GM23338 (cell line): ENCODE results near the gene GLOD4. TPM values are rescaled to one million over a fixed set of nuclear protein-coding genes. Genes with fewer than 3 reads are reported as not detected.

ENCODE experiments used
- ATAC-seq: fragments of 200-7000 bp; cut with Tn5 transposase; 3 replicates; pipeline ENCODE4 v1.9.1; 2020
- DNase-seq: peaks from one replicate; pipeline ENCODE4 v3.0.0-alpha.2; 2015; ENCODE audit warnings: low spot score
- H2AFZ ChIP-seq: fragments of 200-600 bp; sonication (generic); 2 replicates; pipeline ENCODE4 v1.8.0; 2016; ENCODE audit warnings: antibody characterized with exemption, mild to moderate bottlenecking, moderate library complexity
- H3F3A ChIP-seq: fragments of 200-600 bp; sonication (generic); replicated peaks from 2 replicates; pipeline ENCODE4 v1.8.0; 2017; ENCODE audit warnings: antibody characterized with exemption, mixed run types, low read depth
- H3K27ac ChIP-seq: fragments of 200-600 bp; sonication (generic); 2 replicates; pipeline ENCODE4 v1.6.1; 2016; ENCODE audit warnings: low read depth
- H3K27me3 ChIP-seq: fragments of 200-600 bp; sonication (generic); 2 replicates; pipeline ENCODE4 v1.8.0; 2016; ENCODE audit warnings: mild to moderate bottlenecking, mixed run types, moderate library complexity; ENCODE audit not compliant: insufficient read depth
- H3K36me3 ChIP-seq: fragments of 200-600 bp; sonication (generic); 2 replicates; pipeline ENCODE4 v1.8.0; 2016; ENCODE audit warnings: mild to moderate bottlenecking; ENCODE audit not compliant: insufficient read depth
- H3K4me1 ChIP-seq: fragments of 200-600 bp; sonication (generic); 2 replicates; pipeline ENCODE4 v1.8.0; 2016; ENCODE audit warnings: mild to moderate bottlenecking, moderate library complexity; ENCODE audit not compliant: insufficient read depth
- H3K4me2 ChIP-seq: fragments of 200-600 bp; sonication (generic); 2 replicates; pipeline ENCODE4 v1.7.1; 2017; ENCODE audit warnings: mixed run types
- H3K4me3 ChIP-seq: fragments of 200-600 bp; sonication (generic); 2 replicates; pipeline ENCODE4 v1.6.1; 2016; ENCODE audit warnings: mixed run types
- H3K79me2 ChIP-seq: fragments of 200-600 bp; sonication (generic); replicated peaks from 2 replicates; pipeline ENCODE4 v1.8.0; 2017; ENCODE audit warnings: mild to moderate bottlenecking; ENCODE audit not compliant: insufficient read depth
- H3K9me2 ChIP-seq: fragments of 200-600 bp; sonication (generic); 2 replicates; pipeline ENCODE4 v1.8.0; 2017; ENCODE audit not compliant: insufficient read depth
- H4K20me1 ChIP-seq: fragments of 200-600 bp; sonication (generic); replicated peaks from 2 replicates; pipeline ENCODE4 v1.8.0; 2017; ENCODE audit warnings: mild to moderate bottlenecking; ENCODE audit not compliant: insufficient read depth
- H3K27ac Mint-ChIP-seq: 2 replicates; pipeline ENCODE4 v1.8.0; 2020; ENCODE audit warnings: inconsistent platforms, mild to moderate bottlenecking, moderate library complexity, mixed read lengths
- H3K27me3 Mint-ChIP-seq: 3 replicates; pipeline ENCODE4 v1.8.0; 2022; ENCODE audit warnings: low read depth, mild to moderate bottlenecking, moderate library complexity, mixed read lengths, inconsistent platforms; ENCODE audit not compliant: insufficient read depth, poor library complexity
- H3K36me3 Mint-ChIP-seq: 3 replicates; pipeline ENCODE4 v1.8.0; 2021; ENCODE audit warnings: low read depth, mild to moderate bottlenecking, inconsistent platforms, moderate library complexity, mixed read lengths
- H3K4me1 Mint-ChIP-seq: 3 replicates; pipeline ENCODE4 v1.8.0; 2020; ENCODE audit warnings: mild to moderate bottlenecking, inconsistent platforms, mixed read lengths
- H3K4me3 Mint-ChIP-seq: 3 replicates; pipeline ENCODE4 v1.8.0; 2021; ENCODE audit warnings: moderate library complexity, mild to moderate bottlenecking, inconsistent platforms, mixed read lengths
- H3K9me3 Mint-ChIP-seq: 3 replicates; pipeline ENCODE4 v1.8.0; 2020; ENCODE audit warnings: moderate library complexity, mild to moderate bottlenecking, inconsistent platforms, mixed read lengths
- CREB1 ChIP-seq: fragments of 250-450 bp; sonication (Bioruptor Pico); IDR thresholded peaks from 2 replicates; pipeline ENCODE4 v1.5.0; 2020; ENCODE audit warnings: low read depth, mild to moderate bottlenecking, moderate library complexity
- CTCF ChIP-seq, 2 experiments: fragments of 200-600 bp in 1 of 2; sonication (generic) in 1 of 2; conservative IDR thresholded peaks; 2 replicates each; pipeline versions ENCODE4 v1.5.1 to v1.6.1; 2016 to 2017; ENCODE audit warnings: antibody characterized with exemption in 2 of 2, low read depth in 2 of 2, mild to moderate bottlenecking in 2 of 2, moderate library complexity in 1 of 2
- ETS1 ChIP-seq: IDR thresholded peaks from 2 replicates; pipeline ENCODE4 v1.6.1; 2016; ENCODE audit warnings: antibody characterized with exemption
- EZH2 ChIP-seq: fragments of 200-600 bp; sonication (generic); IDR thresholded peaks from one replicate; pipeline ENCODE4 v1.8.0; 2017; ENCODE audit warnings: antibody characterized with exemption, mild to moderate bottlenecking, low read depth; ENCODE audit not compliant: unreplicated experiment
- EZH2phosphoT487 ChIP-seq: fragments of 200-600 bp; sonication (generic); IDR thresholded peaks from one replicate; pipeline ENCODE4 v1.8.1; 2018; ENCODE audit warnings: antibody characterized with exemption; ENCODE audit not compliant: unreplicated experiment
- JUNB ChIP-seq: IDR thresholded peaks from one replicate; pipeline ENCODE4 v1.6.1; 2016; ENCODE audit warnings: antibody characterized with exemption; ENCODE audit not compliant: unreplicated experiment
- NANOG ChIP-seq: IDR thresholded peaks from 2 replicates; pipeline ENCODE4 v1.6.1; 2016; ENCODE audit warnings: antibody characterized with exemption, borderline replicate concordance
- POLR2AphosphoS5 ChIP-seq: IDR thresholded peaks from 2 replicates; pipeline ENCODE4 v1.6.1; 2016; ENCODE audit warnings: antibody characterized with exemption, low read depth
- STAT1 ChIP-seq: IDR thresholded peaks from one replicate; pipeline ENCODE4 v1.6.1; 2016; ENCODE audit warnings: antibody characterized with exemption; ENCODE audit not compliant: unreplicated experiment
- ZNF114 ChIP-seq: fragments of 250-450 bp; sonication (Bioruptor Pico); IDR thresholded peaks from 2 replicates; pipeline ENCODE4 v1.5.0; 2020; ENCODE audit warnings: mild to moderate bottlenecking, moderate library complexity
- ZNF331 ChIP-seq: fragments of 250-450 bp; sonication (Bioruptor Pico); IDR thresholded peaks from 2 replicates; pipeline ENCODE4 v1.5.0; 2020; ENCODE audit warnings: low read depth, mild to moderate bottlenecking, moderate library complexity
- polyA plus RNA-seq: library from polyadenylated mRNA; unstranded; fragments of >200 nt; fragmentation: Nextera tagmentation; extraction: Ambion mirVana; gene quantifications from 2 replicates; pipeline ENCODE4 v1.2.1, GENCODE V29; 2016
- total RNA-seq: library from RNA; depleted of rRNA; stranded (reverse); fragments of >200 nt; shearing (Covaris generic); gene quantifications from 2 replicates; pipeline ENCODE4 v1.2.3, GENCODE V29; 2014
- TF ChIP-seq, protein P1 (sequence below): IDR thresholded peaks from one replicate; pipeline ENCODE4 v1.6.1; 2018; ENCODE audit warnings: antibody characterized with exemption; ENCODE audit not compliant: unreplicated experiment
- TF ChIP-seq, protein P2 (sequence below): fragments of 250-450 bp; sonication (Bioruptor Pico); IDR thresholded peaks from 2 replicates; pipeline ENCODE4 v1.5.0; 2020; ENCODE audit warnings: mild to moderate bottlenecking, moderate library complexity

The GLOD4 gene
- total and polyA plus RNA-seq, 2 experiments from 2014 or later = 120 to 122 TPM

DNA sequence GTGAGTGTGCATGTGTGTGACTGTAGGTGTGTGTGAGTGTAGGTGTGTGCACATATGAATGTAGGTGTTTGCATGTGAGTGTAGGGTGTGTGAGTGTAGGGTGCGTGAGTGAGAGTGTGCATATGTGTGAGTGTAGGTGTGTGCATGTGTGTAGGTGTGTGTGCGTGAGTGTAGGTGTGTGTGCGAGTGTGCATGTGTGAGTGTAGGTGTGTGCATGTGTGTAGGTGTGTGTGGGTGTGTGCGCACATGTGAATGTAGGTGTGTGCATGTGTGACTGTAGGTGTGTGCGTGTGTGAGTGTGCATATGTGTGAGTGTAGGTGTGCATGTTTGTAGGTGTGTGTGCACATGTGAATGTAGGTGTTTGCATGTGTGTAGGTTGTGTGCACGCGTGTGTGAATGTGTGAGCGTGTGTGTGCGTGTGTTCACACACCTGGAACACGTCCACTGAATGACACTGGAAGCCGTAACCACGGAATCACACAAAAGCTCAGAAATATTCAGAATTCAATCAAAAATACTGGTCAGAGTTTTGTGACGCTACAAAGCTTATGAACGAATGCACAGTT, 30.6 kb upstream of the GLOD4 start:
- peaks cover 8% of the 10 kb centered on the region; the same call in 1 of the 2 replicates for H4K20me1 ChIP-seq
- H3K27ac ChIP-seq = 0 out of 2 replicates have a peak overlapping the region, but pooled peaks have one; percentile 32
- H3K4me3 ChIP-seq = no peak overlapping the region
- DNase-seq (no peak), ATAC-seq (no peak)
- peaks cover 63% of the 10 kb centered on the region for H3K36me3 Mint-ChIP-seq
- peaks cover 18% of the 10 kb centered on the region for H3K27me3 Mint-ChIP-seq
- H3K27me3 ChIP-seq = no peaks in the 10 kb centered on the region
- no peaks in the 10 kb centered on the region; the same call in 1 of the 2 replicates for H3K36me3 ChIP-seq
- peaks cover 9% of the 10 kb centered on the region; the same call in 1 of the 2 replicates for H3F3A ChIP-seq
- H3K79me2 ChIP-seq = no peaks in the 10 kb centered on the region
- no peak overlapping the region for H3K4me2 ChIP-seq
- peak overlapping the region; percentile 5; the same call in 1 of the 2 replicates for H3K27ac Mint-ChIP-seq
- H3K9me2 ChIP-seq = no peaks in the 10 kb centered on the region
- TF ChIP-seq EZH2 = no peak
- TF ChIP-seq CREB1 (CRISPR knock-in tag) = no peak
- TF ChIP-seq POLR2AphosphoS5 = no peak
- no peak for TF ChIP-seq EZH2phosphoT487
- no peak for TF ChIP-seq ZNF114 (CRISPR knock-in tag)
- no peak for TF ChIP-seq ETS1
- no peak for TF ChIP-seq JUNB
- TF ChIP-seq, protein P1, sequence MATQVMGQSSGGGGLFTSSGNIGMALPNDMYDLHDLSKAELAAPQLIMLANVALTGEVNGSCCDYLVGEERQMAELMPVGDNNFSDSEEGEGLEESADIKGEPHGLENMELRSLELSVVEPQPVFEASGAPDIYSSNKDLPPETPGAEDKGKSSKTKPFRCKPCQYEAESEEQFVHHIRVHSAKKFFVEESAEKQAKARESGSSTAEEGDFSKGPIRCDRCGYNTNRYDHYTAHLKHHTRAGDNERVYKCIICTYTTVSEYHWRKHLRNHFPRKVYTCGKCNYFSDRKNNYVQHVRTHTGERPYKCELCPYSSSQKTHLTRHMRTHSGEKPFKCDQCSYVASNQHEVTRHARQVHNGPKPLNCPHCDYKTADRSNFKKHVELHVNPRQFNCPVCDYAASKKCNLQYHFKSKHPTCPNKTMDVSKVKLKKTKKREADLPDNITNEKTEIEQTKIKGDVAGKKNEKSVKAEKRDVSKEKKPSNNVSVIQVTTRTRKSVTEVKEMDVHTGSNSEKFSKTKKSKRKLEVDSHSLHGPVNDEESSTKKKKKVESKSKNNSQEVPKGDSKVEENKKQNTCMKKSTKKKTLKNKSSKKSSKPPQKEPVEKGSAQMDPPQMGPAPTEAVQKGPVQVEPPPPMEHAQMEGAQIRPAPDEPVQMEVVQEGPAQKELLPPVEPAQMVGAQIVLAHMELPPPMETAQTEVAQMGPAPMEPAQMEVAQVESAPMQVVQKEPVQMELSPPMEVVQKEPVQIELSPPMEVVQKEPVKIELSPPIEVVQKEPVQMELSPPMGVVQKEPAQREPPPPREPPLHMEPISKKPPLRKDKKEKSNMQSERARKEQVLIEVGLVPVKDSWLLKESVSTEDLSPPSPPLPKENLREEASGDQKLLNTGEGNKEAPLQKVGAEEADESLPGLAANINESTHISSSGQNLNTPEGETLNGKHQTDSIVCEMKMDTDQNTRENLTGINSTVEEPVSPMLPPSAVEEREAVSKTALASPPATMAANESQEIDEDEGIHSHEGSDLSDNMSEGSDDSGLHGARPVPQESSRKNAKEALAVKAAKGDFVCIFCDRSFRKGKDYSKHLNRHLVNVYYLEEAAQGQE = no peak
- TF ChIP-seq CTCF (conservative IDR thresholded peaks at IDR 0.05; ENCODE audit: low read depth in 2 of 2) = no peak
- TF ChIP-seq STAT1 = no peak
- TF ChIP-seq, protein P2, sequence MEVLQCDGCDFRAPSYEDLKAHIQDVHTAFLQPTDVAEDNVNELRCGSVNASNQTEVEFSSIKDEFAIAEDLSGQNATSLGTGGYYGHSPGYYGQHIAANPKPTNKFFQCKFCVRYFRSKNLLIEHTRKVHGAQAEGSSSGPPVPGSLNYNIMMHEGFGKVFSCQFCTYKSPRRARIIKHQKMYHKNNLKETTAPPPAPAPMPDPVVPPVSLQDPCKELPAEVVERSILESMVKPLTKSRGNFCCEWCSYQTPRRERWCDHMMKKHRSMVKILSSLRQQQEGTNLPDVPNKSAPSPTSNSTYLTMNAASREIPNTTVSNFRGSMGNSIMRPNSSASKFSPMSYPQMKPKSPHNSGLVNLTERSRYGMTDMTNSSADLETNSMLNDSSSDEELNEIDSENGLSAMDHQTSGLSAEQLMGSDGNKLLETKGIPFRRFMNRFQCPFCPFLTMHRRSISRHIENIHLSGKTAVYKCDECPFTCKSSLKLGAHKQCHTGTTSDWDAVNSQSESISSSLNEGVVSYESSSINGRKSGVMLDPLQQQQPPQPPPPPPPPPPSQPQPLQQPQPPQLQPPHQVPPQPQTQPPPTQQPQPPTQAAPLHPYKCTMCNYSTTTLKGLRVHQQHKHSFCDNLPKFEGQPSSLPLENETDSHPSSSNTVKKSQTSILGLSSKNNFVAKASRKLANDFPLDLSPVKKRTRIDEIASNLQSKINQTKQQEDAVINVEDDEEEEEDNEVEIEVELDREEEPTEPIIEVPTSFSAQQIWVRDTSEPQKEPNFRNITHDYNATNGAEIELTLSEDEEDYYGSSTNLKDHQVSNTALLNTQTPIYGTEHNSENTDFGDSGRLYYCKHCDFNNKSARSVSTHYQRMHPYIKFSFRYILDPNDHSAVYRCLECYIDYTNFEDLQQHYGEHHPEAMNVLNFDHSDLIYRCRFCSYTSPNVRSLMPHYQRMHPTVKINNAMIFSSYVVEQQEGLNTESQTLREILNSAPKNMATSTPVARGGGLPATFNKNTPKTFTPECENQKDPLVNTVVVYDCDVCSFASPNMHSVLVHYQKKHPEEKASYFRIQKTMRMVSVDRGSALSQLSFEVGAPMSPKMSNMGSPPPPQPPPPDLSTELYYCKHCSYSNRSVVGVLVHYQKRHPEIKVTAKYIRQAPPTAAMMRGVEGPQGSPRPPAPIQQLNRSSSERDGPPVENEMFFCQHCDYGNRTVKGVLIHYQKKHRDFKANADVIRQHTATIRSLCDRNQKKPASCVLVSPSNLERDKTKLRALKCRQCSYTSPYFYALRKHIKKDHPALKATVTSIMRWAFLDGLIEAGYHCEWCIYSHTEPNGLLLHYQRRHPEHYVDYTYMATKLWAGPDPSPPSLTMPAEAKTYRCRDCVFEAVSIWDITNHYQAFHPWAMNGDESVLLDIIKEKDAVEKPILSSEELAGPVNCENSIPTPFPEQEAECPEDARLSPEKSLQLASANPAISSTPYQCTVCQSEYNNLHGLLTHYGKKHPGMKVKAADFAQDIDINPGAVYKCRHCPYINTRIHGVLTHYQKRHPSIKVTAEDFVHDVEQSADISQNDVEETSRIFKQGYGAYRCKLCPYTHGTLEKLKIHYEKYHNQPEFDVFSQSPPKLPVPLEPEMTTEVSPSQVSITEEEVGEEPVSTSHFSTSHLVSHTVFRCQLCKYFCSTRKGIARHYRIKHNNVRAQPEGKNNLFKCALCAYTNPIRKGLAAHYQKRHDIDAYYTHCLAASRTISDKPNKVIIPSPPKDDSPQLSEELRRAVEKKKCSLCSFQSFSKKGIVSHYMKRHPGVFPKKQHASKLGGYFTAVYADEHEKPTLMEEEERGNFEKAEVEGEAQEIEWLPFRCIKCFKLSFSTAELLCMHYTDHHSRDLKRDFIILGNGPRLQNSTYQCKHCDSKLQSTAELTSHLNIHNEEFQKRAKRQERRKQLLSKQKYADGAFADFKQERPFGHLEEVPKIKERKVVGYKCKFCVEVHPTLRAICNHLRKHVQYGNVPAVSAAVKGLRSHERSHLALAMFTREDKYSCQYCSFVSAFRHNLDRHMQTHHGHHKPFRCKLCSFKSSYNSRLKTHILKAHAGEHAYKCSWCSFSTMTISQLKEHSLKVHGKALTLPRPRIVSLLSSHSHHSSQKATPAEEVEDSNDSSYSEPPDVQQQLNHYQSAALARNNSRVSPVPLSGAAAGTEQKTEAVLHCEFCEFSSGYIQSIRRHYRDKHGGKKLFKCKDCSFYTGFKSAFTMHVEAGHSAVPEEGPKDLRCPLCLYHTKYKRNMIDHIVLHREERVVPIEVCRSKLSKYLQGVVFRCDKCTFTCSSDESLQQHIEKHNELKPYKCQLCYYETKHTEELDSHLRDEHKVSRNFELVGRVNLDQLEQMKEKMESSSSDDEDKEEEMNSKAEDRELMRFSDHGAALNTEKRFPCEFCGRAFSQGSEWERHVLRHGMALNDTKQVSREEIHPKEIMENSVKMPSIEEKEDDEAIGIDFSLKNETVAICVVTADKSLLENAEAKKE = no peak
- TF ChIP-seq ZNF331 (CRISPR knock-in tag) = no peak
- TF ChIP-seq NANOG = no peak
- H3K9me3 Mint-ChIP-seq = no peaks in the 10 kb centered on the region; the same call in 1 of the 3 replicates
- H3K4me1 Mint-ChIP-seq = no peaks in the 10 kb centered on the region
- no peaks in the 10 kb centered on the region for H3K4me1 ChIP-seq
- H3K4me3 Mint-ChIP-seq = no peak overlapping the region
- H2AFZ ChIP-seq = no peak overlapping the region
